Fibroblast of lung (primary cell): ENCODE data around the gene MAPK4.

Experiments used
- EZH2 ChIP-seq: IDR thresholded peaks from 2 replicates; pipeline ENCODE4 v1.5.1; 2012; ENCODE audit warnings: low read length, control low read depth, mild to moderate bottlenecking; ENCODE audit errors: missing control alignments
- TF ChIP-seq, protein P1 (sequence below), 2 donors: IDR thresholded peaks in 1 of 2; conservative IDR thresholded peaks in 1 of 2; 1 replicate in 1 of 2; 2 replicates in 1 of 2; pipeline ENCODE4 v1.5.1; 2011 to 2012; ENCODE audit warnings: low read length in 2 of 2, control low read depth in 1 of 2, inconsistent platforms in 1 of 2, low read depth in 1 of 2, mild to moderate bottlenecking in 1 of 2

DNA sequence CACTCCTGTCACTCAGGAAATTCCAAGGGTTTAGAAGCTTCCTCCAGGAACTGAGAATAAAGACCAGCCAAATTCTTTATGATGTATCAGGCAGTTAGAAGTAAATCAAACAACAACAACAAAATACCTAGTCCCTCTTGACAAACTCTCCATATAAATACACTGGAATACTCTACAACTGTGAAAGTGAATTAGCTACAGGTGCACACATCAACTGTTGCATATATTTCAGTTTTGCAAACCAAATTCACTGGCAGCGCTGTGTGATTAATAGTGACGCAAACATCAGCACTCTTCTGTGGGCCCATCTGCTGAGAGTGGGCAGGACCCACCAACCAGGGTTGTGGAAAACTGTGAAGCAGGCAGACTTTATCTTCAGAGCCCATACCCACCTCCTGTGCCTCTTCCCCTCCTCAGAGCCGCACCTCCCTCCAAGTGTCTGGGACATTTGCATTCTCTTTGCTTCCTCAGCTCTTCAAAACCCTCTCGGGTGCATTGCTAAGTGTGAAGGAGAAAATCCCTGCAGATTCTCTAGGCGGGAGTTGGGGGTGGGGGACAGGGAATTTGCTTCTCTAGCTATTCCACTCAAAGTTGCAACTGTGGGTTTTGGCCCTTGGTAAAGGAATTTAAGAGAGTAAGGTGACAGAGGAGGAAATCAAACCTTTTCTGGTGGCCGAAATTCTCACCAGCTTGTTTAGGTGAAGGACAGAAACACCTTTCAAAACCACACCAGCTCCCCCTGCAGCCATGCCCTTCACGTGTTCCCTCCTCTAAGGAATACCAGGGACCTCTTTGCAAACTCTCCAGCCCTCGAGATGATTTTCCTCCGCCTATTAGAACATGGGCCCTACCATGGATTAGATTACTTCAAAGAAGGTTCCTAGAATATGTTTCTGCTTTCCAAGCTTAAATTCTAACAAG lies 140.6 kb downstream of the MAPK4 start:
- TF ChIP-seq EZH2, result no peak
- TF ChIP-seq, protein P1, sequence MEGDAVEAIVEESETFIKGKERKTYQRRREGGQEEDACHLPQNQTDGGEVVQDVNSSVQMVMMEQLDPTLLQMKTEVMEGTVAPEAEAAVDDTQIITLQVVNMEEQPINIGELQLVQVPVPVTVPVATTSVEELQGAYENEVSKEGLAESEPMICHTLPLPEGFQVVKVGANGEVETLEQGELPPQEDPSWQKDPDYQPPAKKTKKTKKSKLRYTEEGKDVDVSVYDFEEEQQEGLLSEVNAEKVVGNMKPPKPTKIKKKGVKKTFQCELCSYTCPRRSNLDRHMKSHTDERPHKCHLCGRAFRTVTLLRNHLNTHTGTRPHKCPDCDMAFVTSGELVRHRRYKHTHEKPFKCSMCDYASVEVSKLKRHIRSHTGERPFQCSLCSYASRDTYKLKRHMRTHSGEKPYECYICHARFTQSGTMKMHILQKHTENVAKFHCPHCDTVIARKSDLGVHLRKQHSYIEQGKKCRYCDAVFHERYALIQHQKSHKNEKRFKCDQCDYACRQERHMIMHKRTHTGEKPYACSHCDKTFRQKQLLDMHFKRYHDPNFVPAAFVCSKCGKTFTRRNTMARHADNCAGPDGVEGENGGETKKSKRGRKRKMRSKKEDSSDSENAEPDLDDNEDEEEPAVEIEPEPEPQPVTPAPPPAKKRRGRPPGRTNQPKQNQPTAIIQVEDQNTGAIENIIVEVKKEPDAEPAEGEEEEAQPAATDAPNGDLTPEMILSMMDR (conservative IDR thresholded peaks at IDR 0.05 in 1 of 2, IDR thresholded peaks at IDR 0.05 in 1 of 2; ENCODE audit: low read depth in 1 of 2, low read length in 2 of 2), result no peak
